HL-60 (cell line): Measurements from ENCODE around the gene OR7C2.

Experiments used
- DNase-seq, 2 experiments: peaks; one replicate each; pipeline ENCODE4 v3.0.0-alpha.2; 2010 to 2020; ENCODE audit warnings: low read depth in 1 of 2, low spot score in 1 of 2
- H3K27ac ChIP-seq: fragments of 250-450 bp; sonication (Bioruptor Pico); replicated peaks from 2 replicates; pipeline ENCODE4 v1.5.1; 2020; ENCODE audit warnings: mild to moderate bottlenecking, moderate library complexity
- H3K27me3 ChIP-seq: fragments of 250-450 bp; sonication (Bioruptor Pico); 2 replicates; pipeline ENCODE4 v1.5.1; 2021; ENCODE audit warnings: mild to moderate bottlenecking, moderate library complexity; ENCODE audit not compliant: insufficient read depth, poor library complexity, severe bottlenecking
- H3K4me3 ChIP-seq: replicated peaks from 2 replicates; pipeline ENCODE4 v1.5.1; 2011; ENCODE audit warnings: mild to moderate bottlenecking, control low read depth, low read length; ENCODE audit not compliant: insufficient read depth
- GABPA ChIP-seq: IDR thresholded peaks from 2 replicates; pipeline ENCODE4 v1.6.1; 2012; ENCODE audit warnings: low read depth
- POLR2AphosphoS5 ChIP-seq: IDR thresholded peaks from 2 replicates; pipeline ENCODE4 v1.6.1; 2012; ENCODE audit warnings: low read depth
- SPI1 ChIP-seq: IDR thresholded peaks from 2 replicates; pipeline ENCODE4 v1.6.1; 2012; ENCODE audit warnings: low read depth, mild to moderate bottlenecking, borderline replicate concordance
- TF ChIP-seq, protein P1 (sequence below): IDR thresholded peaks from one replicate; pipeline ENCODE4 v1.5.1; 2011; ENCODE audit warnings: low read length, control low read depth, inconsistent platforms; ENCODE audit not compliant: insufficient read depth
- TF ChIP-seq, protein P2 (sequence below): IDR thresholded peaks from 2 replicates; pipeline ENCODE4 v1.6.1; 2012; ENCODE audit warnings: low read depth; ENCODE audit not compliant: insufficient replicate concordance

Gene OR7C2

DNA sequence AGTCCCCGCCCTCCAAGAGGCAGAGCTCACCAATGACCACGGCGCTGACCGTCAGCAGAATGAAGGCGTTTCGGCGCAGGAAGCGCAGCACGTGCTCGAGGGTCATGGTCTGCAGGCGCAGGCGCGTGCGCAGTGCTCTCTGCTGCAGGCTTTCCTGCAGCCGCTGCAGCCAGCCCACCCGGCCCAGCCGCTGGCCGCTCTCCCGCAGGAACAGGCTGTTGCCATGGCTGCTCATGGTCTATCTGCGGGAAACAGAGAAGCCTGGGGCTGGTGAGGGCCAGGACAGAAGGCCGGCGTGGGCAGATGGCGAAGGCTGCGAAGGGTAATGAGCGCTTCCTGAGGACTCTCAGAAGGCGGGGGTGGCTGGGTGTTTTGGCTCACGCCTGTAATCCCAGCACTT is 31.4 kb downstream of the OR7C2 start:
- no peak overlapping the region for H3K27ac ChIP-seq
- no peak for DNase-seq
- H3K27me3 ChIP-seq: peaks cover 3% of the 10 kb centered on the region
- TF ChIP-seq, protein P1, sequence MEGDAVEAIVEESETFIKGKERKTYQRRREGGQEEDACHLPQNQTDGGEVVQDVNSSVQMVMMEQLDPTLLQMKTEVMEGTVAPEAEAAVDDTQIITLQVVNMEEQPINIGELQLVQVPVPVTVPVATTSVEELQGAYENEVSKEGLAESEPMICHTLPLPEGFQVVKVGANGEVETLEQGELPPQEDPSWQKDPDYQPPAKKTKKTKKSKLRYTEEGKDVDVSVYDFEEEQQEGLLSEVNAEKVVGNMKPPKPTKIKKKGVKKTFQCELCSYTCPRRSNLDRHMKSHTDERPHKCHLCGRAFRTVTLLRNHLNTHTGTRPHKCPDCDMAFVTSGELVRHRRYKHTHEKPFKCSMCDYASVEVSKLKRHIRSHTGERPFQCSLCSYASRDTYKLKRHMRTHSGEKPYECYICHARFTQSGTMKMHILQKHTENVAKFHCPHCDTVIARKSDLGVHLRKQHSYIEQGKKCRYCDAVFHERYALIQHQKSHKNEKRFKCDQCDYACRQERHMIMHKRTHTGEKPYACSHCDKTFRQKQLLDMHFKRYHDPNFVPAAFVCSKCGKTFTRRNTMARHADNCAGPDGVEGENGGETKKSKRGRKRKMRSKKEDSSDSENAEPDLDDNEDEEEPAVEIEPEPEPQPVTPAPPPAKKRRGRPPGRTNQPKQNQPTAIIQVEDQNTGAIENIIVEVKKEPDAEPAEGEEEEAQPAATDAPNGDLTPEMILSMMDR: no peak
- TF ChIP-seq, protein P2, sequence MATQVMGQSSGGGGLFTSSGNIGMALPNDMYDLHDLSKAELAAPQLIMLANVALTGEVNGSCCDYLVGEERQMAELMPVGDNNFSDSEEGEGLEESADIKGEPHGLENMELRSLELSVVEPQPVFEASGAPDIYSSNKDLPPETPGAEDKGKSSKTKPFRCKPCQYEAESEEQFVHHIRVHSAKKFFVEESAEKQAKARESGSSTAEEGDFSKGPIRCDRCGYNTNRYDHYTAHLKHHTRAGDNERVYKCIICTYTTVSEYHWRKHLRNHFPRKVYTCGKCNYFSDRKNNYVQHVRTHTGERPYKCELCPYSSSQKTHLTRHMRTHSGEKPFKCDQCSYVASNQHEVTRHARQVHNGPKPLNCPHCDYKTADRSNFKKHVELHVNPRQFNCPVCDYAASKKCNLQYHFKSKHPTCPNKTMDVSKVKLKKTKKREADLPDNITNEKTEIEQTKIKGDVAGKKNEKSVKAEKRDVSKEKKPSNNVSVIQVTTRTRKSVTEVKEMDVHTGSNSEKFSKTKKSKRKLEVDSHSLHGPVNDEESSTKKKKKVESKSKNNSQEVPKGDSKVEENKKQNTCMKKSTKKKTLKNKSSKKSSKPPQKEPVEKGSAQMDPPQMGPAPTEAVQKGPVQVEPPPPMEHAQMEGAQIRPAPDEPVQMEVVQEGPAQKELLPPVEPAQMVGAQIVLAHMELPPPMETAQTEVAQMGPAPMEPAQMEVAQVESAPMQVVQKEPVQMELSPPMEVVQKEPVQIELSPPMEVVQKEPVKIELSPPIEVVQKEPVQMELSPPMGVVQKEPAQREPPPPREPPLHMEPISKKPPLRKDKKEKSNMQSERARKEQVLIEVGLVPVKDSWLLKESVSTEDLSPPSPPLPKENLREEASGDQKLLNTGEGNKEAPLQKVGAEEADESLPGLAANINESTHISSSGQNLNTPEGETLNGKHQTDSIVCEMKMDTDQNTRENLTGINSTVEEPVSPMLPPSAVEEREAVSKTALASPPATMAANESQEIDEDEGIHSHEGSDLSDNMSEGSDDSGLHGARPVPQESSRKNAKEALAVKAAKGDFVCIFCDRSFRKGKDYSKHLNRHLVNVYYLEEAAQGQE: no peak
- H3K4me3 ChIP-seq: no peak overlapping the region

DNA sequence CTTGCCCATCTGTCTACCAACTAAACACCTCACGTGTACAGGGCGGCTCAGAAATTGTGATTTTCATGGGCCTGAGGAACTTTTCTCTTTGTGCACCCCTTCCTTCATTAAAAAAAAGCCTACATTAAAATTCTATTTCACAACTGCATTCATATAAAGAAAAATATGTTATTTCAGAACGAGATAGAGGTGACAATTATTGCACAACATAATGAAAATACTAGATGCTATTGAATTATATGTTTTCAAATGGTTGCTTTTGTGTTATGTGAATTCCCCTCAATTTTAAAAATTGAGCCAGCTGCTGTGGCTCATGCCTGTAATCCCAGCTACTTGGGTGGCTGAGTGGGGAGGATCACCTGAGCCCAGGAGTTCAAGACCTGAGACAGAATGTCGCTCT is 33.2 kb downstream of the OR7C2 start:
- no peak overlapping the region for H3K4me3 ChIP-seq
- DNase-seq: no peak
- peaks cover 9% of the 10 kb centered on the region for H3K27me3 ChIP-seq
- no peak overlapping the region for H3K27ac ChIP-seq
- TF ChIP-seq, protein P2: no peak
- TF ChIP-seq POLR2AphosphoS5 (no peak), SPI1 (no peak), GABPA (no peak)
- TF ChIP-seq, protein P1: no peak

DNA sequence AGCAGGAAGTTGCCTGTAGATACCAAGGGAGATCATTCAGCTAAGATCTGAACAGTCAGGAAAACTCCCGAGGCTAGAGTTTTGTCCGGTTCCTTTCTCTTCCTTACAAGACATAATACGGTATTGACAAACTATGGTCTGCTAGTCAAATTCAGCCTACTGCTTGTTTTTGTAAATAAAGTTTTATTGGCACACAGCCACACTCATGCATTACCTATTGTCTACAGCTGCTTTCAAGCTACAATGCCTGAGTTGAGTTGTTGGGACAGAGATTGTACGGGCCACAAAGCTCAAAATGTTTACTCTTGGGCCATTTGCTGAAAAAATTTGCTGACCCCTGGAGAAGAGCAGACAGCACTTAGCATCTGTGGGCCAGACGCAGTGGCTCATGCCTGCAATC is 35.8 kb downstream of the OR7C2 start:
- Histone ChIP-seq H3K27me3 (peaks cover 15% of the 10 kb centered on the region), H3K27ac (no peak overlapping the region), H3K4me3 (no peak overlapping the region)
- TF ChIP-seq, protein P2: no peak
- TF ChIP-seq POLR2AphosphoS5: no peak
- TF ChIP-seq SPI1: no peak
- TF ChIP-seq, protein P1: no peak
- DNase-seq: no peak
